Measurements from ENCODE around the gene DCUN1D4.

- TF ChIP-seq CTCF (IDR thresholded peaks at IDR 0.05; ENCODE audit: insufficient read depth, low read length): no peak
- no peak for TF ChIP-seq GABPA (IDR thresholded peaks at IDR 0.05; ENCODE audit: low read depth)
- TF ChIP-seq SPI1 (IDR thresholded peaks at IDR 0.05; ENCODE audit: borderline replicate concordance, low read depth): no peak
- TF ChIP-seq POLR2AphosphoS5 (IDR thresholded peaks at IDR 0.05; ENCODE audit: low read depth): no peak
Measured at GRCh38 chr4:51880016-51880915, 37.3 kb downstream of the DCUN1D4 start.
